Left lung (tissue), 10 donors: ENCODE data around the gene DLGAP1. TPM values are rescaled to one million over a fixed set of nuclear protein-coding genes. Genes with fewer than 3 reads are reported as not detected.

Experiments
- ATAC-seq: fragments of 200-7000 bp; cut with Tn5 transposase; one replicate; pipeline ENCODE4 v1.9.1; 2020; ENCODE audit warnings: moderate library complexity
- DNase-seq, 4 donors: peaks; one replicate each; pipeline ENCODE4 v3.0.0-alpha.2; 2013 to 2020
- H3K27ac ChIP-seq, 2 donors: fragments of 200-600 bp; sonication (generic) in 1 of 2; one replicate each; pipeline versions ENCODE4 v1.5.0 to v1.8.0; 2020 to 2021
- H3K27me3 ChIP-seq, 2 donors: fragments of 200-600 bp; sonication (generic) in 1 of 2; one replicate each; pipeline versions ENCODE4 v1.5.0 to v1.8.0; 2020 to 2021
- H3K36me3 ChIP-seq, 2 donors: fragments of 200-600 bp; sonication (generic) in 1 of 2; one replicate each; pipeline versions ENCODE4 v1.5.0 to v1.8.0; 2020 to 2021
- H3K4me1 ChIP-seq, 2 donors: fragments of 200-600 bp; one replicate each; pipeline ENCODE4 v1.8.0; 2021
- H3K4me3 ChIP-seq, 2 donors: fragments of 200-600 bp; sonication (generic) in 1 of 2; one replicate each; pipeline versions ENCODE4 v1.5.0 to v1.8.0; 2020 to 2021; ENCODE audit warnings: mild to moderate bottlenecking in 1 of 2
- H3K9me3 ChIP-seq, 2 donors: fragments of 200-600 bp; sonication (generic) in 1 of 2; one replicate each; pipeline versions ENCODE4 v1.5.0 to v1.8.0; 2020 to 2021
- CTCF ChIP-seq, 2 donors: fragments of 200-600 bp; sonication (generic) in 1 of 2; IDR thresholded peaks; one replicate each; pipeline versions ENCODE4 v1.5.0 to v1.8.0; 2021; ENCODE audit warnings: antibody characterized with exemption in 2 of 2
- intact Hi-C, 2 donors: fragments of 100-400 bp; cut with DNase I; formaldehyde crosslinking; loops; one replicate each; pipeline versions ENCODE4 v1.11.2 to v1.14.2; 2022
- polyA plus RNA-seq, 6 donors: library from polyadenylated mRNA; unstranded; fragments of 120-200 nt; gene quantifications; one replicate each; pipeline ENCODE4 v1.2.1, GENCODE V29; 2013; ENCODE audit not compliant: insufficient read length in 6 of 6
- total RNA-seq, 2 donors: library from RNA; stranded (reverse); fragmentation: NEBNext Ultra II Directional; extraction: Animal tissue kit (Norgen Biotek cat#: 25700); gene quantifications; one replicate each; pipeline ENCODE4 v1.2.1, GENCODE V29; 2021
- donor health status: DM: no; HTN: yes; CAD: no.
- donor health status: DM: no; HTN: no; CAD: no.

DLGAP1 gene
- total and polyA plus RNA-seq, 8 donors, result 1.6 to 4.0 (median 2.1) TPM

- Histone ChIP-seq H3K36me3 (no peaks in the 10 kb centered on the region), H3K4me3 (no peak overlapping the region), H3K27ac (no peak overlapping the region), H3K9me3 (no peaks in the 10 kb centered on the region), H3K27me3 (no peaks in the 10 kb centered on the region), H3K4me1 (no peaks in the 10 kb centered on the region)
- ATAC-seq, result no peak
- no peak for DNase-seq
- TF ChIP-seq CTCF (IDR thresholded peaks at IDR 0.05), result no peak
- intact Hi-C loops, result no loop called here
These were observed 533.3 kb downstream of the DLGAP1 start for GRCh38 chr18:3921826-3922225.

GRCh38 chr18:3920832-3921231 is 534.3 kb downstream of the DLGAP1 start:
- Histone ChIP-seq H3K27ac (no peak overlapping the region), H3K4me3 (no peak overlapping the region), H3K27me3 (no peaks in the 10 kb centered on the region), H3K36me3 (no peaks in the 10 kb centered on the region), H3K4me1 (no peaks in the 10 kb centered on the region), H3K9me3 (no peaks in the 10 kb centered on the region)
- intact Hi-C loops, result no loop called here
- no peak for DNase-seq
- no peak for ATAC-seq
- no peak for TF ChIP-seq CTCF (IDR thresholded peaks at IDR 0.05)

GRCh38 chr18:3919396-3920061 is 535.6 kb downstream of the DLGAP1 start:
- intact Hi-C loops, result no loop called here
- Histone ChIP-seq H3K27me3 (no peaks in the 10 kb centered on the region), H3K4me3 (no peak overlapping the region), H3K4me1 (no peaks in the 10 kb centered on the region), H3K36me3 (no peaks in the 10 kb centered on the region), H3K27ac (no peak overlapping the region), H3K9me3 (no peaks in the 10 kb centered on the region)
- ATAC-seq, result no peak
- no peak for TF ChIP-seq CTCF (IDR thresholded peaks at IDR 0.05)
- no peak for DNase-seq

- Histone ChIP-seq H3K36me3 (no peaks in the 10 kb centered on the region), H3K4me1 (no peaks in the 10 kb centered on the region), H3K27ac (no peak overlapping the region), H3K27me3 (no peaks in the 10 kb centered on the region), H3K9me3 (no peaks in the 10 kb centered on the region), H3K4me3 (no peak overlapping the region)
- intact Hi-C loops, result no loop called here
- no peak for DNase-seq
- ATAC-seq, result no peak
- TF ChIP-seq CTCF (IDR thresholded peaks at IDR 0.05), result no peak
These were observed 539.0 kb downstream of the DLGAP1 start for GRCh38 chr18:3916082-3916481.

GRCh38 chr18:3914833-3915610 is 540.1 kb downstream of the DLGAP1 start:
- Histone ChIP-seq H3K9me3 (no peaks in the 10 kb centered on the region), H3K4me3 (no peak overlapping the region), H3K27ac (no peak overlapping the region), H3K4me1 (no peaks in the 10 kb centered on the region), H3K36me3 (no peaks in the 10 kb centered on the region), H3K27me3 (no peaks in the 10 kb centered on the region)
- no peak for DNase-seq
- no peak for TF ChIP-seq CTCF (IDR thresholded peaks at IDR 0.05)
- ATAC-seq, result no peak
- intact Hi-C loops, result no loop called here
